Mucosa of rectum (tissue), 2 donors: Measurements from ENCODE around the gene GPR65.

Experiments
- H3K27ac ChIP-seq, 2 donors: one replicate each; pipeline ENCODE4 v1.7.0; 2013; ENCODE audit warnings: inconsistent platforms in 2 of 2, low read depth in 2 of 2, low read length in 2 of 2
- H3K27me3 ChIP-seq, 2 donors: one replicate each; pipeline ENCODE4 v1.7.0; 2013; ENCODE audit warnings: low read length in 2 of 2; ENCODE audit not compliant: control insufficient read depth in 2 of 2, insufficient read depth in 2 of 2
- H3K36me3 ChIP-seq, 2 donors: one replicate each; pipeline ENCODE4 v1.7.0; 2013; ENCODE audit warnings: low read length in 2 of 2; ENCODE audit not compliant: control insufficient read depth in 2 of 2, insufficient read depth in 2 of 2
- H3K4me1 ChIP-seq, 2 donors: one replicate each; pipeline ENCODE4 v1.7.0; 2013; ENCODE audit warnings: low read length in 2 of 2, mild to moderate bottlenecking in 1 of 2; ENCODE audit not compliant: control insufficient read depth in 2 of 2, insufficient read depth in 2 of 2
- H3K4me3 ChIP-seq, 2 donors: one replicate each; pipeline ENCODE4 v1.7.0; 2013; ENCODE audit warnings: low read length in 2 of 2
- H3K9ac ChIP-seq, 2 donors: one replicate each; pipeline ENCODE4 v1.7.0; 2013; ENCODE audit warnings: low read length in 2 of 2, low read depth in 1 of 2, mild to moderate bottlenecking in 1 of 2
- H3K9me3 ChIP-seq, 2 donors: one replicate each; pipeline ENCODE4 v1.7.0; 2013; ENCODE audit warnings: low read length in 2 of 2; ENCODE audit not compliant: control insufficient read depth in 2 of 2
- donor health status: healthy.
- donor health status: Normal muscosa, but diverticular disease.

GPR65 gene

DNA sequence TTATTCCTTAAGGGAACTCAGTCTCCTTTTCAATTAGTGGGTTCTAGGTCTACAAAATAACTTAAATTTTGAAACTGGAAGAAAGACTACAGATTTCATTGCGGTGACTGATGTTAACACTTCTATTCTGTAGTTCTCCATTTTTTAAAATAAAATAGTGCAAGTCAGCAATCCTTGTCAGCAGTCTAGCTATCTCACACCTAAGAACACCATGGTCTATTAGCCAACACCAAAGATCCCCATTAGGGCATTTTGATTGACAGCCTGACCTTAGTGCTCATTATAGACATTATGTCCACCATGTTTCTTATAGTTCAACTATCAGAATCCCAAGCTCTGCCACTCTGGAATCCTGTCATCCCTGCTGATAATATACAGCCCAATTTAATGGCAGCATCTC is 27.4 kb downstream of the GPR65 start:
- no peak overlapping the region for H3K4me3 ChIP-seq
- no peaks in the 10 kb centered on the region for H3K36me3 ChIP-seq
- H3K27me3 ChIP-seq: no peaks in the 10 kb centered on the region
- H3K4me1 ChIP-seq: no peaks in the 10 kb centered on the region
- H3K27ac ChIP-seq: no peak overlapping the region
- H3K9me3 ChIP-seq: no peaks in the 10 kb centered on the region
- H3K9ac ChIP-seq: no peak overlapping the region

DNA sequence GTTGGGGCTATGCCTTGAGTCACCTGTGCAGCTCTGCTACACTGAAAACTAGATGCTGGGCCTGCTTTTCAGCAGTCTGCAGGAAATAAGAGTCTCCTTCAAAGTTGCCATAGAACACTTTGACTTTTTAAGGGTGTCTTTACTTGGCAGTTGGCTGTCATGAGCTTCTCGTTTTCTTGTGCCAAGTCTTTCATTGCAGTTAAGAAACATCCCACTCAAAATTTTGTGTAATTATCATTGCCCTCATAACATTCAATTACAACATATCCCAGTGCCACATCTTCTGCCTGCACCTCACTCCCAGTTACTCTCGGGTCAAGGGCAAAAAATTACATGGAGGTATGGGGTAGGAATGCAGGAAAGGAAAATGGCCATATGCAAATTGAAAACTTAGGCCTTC is 29.1 kb downstream of the GPR65 start:
- Histone ChIP-seq H3K9me3 (no peaks in the 10 kb centered on the region), H3K27me3 (no peaks in the 10 kb centered on the region), H3K27ac (no peak overlapping the region), H3K36me3 (no peaks in the 10 kb centered on the region), H3K9ac (no peak overlapping the region), H3K4me3 (no peak overlapping the region), H3K4me1 (no peaks in the 10 kb centered on the region)

DNA sequence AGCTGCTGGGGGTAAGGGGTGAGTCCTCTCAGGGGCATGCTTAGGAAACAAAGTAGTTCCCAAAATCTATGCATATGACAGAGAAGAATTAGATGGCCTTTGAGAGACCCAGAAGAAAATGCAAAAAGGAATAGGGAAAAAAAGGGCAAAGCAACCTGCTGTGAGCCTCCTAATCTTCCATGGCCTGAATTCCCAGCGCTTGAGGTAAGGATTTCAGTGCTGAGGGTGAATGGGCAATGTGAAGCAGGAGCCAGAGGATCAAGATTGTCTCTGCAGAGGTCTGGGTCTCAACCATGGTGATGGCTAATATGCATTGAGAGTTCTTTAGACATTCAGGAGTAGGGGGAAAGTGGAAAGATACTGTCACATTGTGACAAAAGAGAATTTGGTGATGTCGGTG is 31.5 kb downstream of the GPR65 start:
- Histone ChIP-seq H3K4me1 (no peaks in the 10 kb centered on the region), H3K36me3 (no peaks in the 10 kb centered on the region)

DNA sequence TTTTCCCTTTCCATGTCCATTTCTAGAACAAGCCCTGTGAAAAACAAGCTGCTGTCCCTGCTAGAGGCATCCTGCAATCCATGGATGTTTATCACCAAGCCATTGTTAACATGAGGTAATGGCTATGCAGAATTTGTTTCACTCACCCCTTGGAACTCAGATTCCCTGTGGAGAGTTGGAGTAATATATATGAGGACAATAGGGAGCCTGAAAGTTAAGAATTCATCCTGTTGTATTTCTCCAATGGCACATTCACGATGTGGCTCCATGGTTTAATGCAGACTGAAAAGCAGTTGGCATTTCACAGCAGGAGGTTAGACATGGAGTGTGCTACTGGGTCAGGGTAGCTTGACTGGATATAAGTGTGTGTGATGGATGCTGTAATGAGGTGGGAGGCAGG is 32.4 kb downstream of the GPR65 start:
- no peaks in the 10 kb centered on the region for H3K36me3 ChIP-seq
- H3K4me3 ChIP-seq: no peak overlapping the region
- H3K4me1 ChIP-seq: no peaks in the 10 kb centered on the region
- H3K9me3 ChIP-seq: no peaks in the 10 kb centered on the region
- H3K9ac ChIP-seq: no peak overlapping the region
- H3K27me3 ChIP-seq: no peaks in the 10 kb centered on the region
- no peak overlapping the region for H3K27ac ChIP-seq

More for the DNA sequence above, 31.5 kb downstream of the GPR65 start:
- no peak overlapping the region for H3K9ac ChIP-seq
- no peaks in the 10 kb centered on the region for H3K9me3 ChIP-seq
- no peaks in the 10 kb centered on the region for H3K27me3 ChIP-seq
- no peak overlapping the region for H3K4me3 ChIP-seq
- H3K27ac ChIP-seq: no peak overlapping the region

DNA sequence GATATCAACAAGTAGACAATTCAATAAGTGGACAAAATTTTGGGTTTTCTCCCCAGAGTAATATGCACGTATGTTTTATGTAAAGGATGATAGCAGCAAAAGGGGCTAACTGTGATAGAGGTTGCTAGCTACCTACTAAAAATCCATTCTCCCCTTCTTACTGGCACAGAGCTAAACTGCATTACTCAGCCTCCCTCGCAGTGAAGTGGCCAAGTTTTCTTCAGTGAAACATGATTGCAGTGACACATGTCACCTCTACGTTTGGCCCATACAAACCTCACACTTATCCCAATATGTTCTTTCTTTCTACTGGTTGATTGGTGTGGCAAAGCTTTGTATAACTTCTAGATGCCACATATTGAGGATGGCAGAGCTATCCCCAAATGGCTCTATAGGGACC is 34.3 kb downstream of the GPR65 start:
- Histone ChIP-seq H3K36me3 (no peaks in the 10 kb centered on the region), H3K4me1 (no peaks in the 10 kb centered on the region), H3K9me3 (no peaks in the 10 kb centered on the region), H3K4me3 (no peak overlapping the region), H3K27me3 (no peaks in the 10 kb centered on the region), H3K27ac (no peak overlapping the region), H3K9ac (no peak overlapping the region)

DNA sequence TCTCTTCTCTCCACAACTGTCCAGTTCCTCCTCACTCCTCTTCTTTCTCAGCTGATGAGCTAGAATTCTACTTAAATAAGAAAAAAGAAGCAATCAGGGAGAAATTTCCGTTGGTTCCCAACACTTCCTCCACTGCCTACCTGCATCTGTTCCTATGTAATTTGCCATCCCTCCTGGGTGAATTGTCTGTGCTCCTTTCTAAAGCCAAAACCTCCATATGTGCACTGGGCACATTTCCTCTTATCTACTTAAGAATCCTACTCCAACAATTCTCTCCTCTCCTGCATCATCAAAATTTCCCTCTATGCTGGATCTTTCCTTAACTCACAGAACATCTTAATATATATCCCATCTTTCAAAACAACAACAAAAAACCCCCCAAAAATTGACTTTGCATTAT is 35.2 kb downstream of the GPR65 start:
- Histone ChIP-seq H3K4me3 (no peak overlapping the region), H3K27ac (no peak overlapping the region), H3K4me1 (no peaks in the 10 kb centered on the region), H3K9me3 (no peaks in the 10 kb centered on the region), H3K36me3 (no peaks in the 10 kb centered on the region), H3K27me3 (no peaks in the 10 kb centered on the region), H3K9ac (no peak overlapping the region)

DNA sequence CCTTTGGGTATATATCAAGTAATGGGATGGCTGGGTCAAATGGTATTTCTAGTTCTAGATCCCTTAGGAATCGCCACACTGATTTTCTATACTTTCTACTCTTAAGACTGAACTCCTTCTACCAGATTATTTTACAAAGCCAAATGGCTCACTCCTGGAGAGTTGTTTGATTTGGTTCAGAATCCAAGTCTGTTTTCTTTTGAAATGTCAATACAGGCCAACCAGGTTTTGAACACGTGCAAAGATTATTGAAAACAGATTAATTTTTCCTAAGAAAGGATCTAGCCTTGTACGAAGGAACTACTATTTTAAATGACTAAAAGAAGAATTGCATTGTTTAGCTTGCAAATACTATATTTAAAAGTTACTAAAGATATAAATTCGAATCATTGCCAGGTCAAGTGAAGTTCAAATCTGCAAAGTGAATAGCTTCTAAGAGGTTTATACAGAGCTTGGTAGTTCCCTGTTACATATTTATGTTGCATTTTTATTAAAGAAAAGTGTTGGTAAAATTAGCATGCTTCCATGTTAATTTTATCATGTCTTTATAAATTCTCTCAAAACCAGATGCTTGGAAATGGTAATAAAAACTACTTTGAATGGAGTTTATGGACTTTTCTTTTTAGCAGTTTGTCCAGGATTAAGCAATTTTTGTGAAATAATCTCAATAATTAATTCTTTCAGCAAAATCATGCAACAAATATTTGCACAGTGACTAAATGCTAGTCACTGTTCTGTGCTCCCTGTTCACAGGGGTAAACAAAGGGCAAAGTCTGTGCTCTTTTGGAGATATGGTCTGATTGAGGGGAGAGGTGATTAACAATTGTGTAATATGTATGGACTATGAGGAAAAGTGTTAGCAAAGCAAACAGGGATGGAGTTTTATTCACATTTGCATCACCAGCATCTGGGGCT is 38.9 kb downstream of the GPR65 start:
- Histone ChIP-seq H3K27me3 (peaks cover 0 to 2% of the 10 kb centered on the region in 2 donors), H3K27ac (no peak overlapping the region), H3K9ac (no peak overlapping the region), H3K36me3 (no peaks in the 10 kb centered on the region), H3K4me1 (no peaks in the 10 kb centered on the region), H3K9me3 (no peaks in the 10 kb centered on the region), H3K4me3 (no peak overlapping the region)

DNA sequence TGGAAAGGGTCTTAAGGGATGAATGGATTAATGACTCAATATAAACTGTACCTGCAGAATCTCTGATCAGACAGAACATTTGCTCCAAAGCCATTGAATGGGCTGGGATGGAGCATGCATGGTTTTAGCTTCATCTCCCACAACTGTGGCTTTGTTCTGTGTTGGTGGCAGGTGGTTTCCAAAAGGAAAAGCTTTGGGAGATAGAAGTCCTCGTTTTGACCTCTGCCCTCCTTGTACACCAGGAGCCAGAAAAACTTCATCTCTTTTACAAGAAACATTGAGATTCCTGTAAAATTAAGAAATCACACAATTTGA is 39.5 kb downstream of the GPR65 start:
- no peaks in the 10 kb centered on the region for H3K4me1 ChIP-seq
- H3K9me3 ChIP-seq: no peaks in the 10 kb centered on the region

DNA sequence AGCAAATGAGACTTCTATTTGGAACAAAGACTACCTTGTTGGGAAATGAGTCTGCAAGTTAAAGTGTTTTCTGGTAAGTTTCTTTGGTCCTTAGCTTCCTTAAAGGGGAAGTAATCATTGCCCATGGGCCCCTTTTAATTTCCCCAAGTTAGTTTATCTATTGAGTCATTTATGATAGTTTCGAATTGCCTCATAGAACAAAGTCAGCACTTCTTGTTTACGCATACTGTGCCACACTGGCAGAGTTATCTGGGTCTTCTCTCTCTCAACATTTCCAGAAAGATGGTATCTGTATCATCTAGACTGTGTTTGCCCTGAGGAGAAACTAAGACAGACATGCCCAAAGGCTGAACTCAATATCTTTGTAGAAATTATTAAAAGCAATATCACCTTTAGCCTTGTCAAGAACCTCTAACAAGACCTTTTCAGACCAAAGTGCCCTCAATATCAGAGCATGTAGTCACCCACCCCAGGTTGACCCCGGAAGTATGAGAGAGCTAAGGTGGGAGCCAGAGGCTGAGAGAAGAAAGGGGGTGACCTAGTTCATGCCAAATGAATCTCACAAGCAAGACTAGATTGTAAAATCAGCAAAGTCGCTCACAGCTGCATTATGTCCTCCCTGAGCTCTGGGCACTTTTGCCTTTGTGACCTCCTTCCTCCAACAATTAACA is 40.0 kb downstream of the GPR65 start:
- H3K4me1 ChIP-seq: no peaks in the 10 kb centered on the region
- peaks cover 0 to 2% of the 10 kb centered on the region in 2 donors for H3K27me3 ChIP-seq
- H3K9me3 ChIP-seq: no peaks in the 10 kb centered on the region
- H3K36me3 ChIP-seq: no peaks in the 10 kb centered on the region
- H3K27ac ChIP-seq: no peak overlapping the region
- H3K4me3 ChIP-seq: no peak overlapping the region
- H3K9ac ChIP-seq: no peak overlapping the region

More for the DNA sequence above, 39.5 kb downstream of the GPR65 start:
- no peak overlapping the region for H3K27ac ChIP-seq
- H3K4me3 ChIP-seq: no peak overlapping the region
- H3K27me3 ChIP-seq: peaks cover 0 to 2% of the 10 kb centered on the region in 2 donors
- no peaks in the 10 kb centered on the region for H3K36me3 ChIP-seq
- H3K9ac ChIP-seq: no peak overlapping the region

DNA sequence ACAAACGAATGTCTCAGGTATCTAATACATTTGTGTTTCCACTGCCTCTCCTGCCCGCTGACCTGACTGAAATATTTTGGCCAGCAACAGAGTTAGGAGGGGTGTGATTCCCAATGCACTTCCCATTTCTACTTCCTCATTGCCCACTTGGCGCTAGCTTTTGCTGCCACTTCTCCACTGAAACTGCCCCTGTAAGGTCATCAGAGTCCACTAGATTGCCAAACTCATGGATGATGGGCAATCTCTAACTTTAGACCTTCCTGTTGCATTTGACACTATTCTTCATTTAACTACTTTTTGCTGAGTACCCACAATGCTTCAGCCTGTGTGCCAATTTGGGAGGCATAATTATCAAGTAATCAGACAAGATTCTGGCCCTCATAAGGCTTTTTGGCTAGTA is 40.8 kb downstream of the GPR65 start:
- H3K36me3 ChIP-seq: no peaks in the 10 kb centered on the region
- H3K4me1 ChIP-seq: no peaks in the 10 kb centered on the region
- H3K27ac ChIP-seq: no peak overlapping the region
- H3K4me3 ChIP-seq: no peak overlapping the region
- no peaks in the 10 kb centered on the region for H3K9me3 ChIP-seq
- H3K9ac ChIP-seq: no peak overlapping the region
- H3K27me3 ChIP-seq: peaks cover 0 to 2% of the 10 kb centered on the region in 2 donors
